ENCODE results near the gene ARIH1. TPM values are rescaled to one million over a fixed set of nuclear protein-coding genes. Genes with fewer than 3 reads are reported as not detected.

Gene ARIH1
- total and polyA plus RNA-seq, 2 experiments from 2014 or later: 30.5 to 48.6 TPM

DNA sequence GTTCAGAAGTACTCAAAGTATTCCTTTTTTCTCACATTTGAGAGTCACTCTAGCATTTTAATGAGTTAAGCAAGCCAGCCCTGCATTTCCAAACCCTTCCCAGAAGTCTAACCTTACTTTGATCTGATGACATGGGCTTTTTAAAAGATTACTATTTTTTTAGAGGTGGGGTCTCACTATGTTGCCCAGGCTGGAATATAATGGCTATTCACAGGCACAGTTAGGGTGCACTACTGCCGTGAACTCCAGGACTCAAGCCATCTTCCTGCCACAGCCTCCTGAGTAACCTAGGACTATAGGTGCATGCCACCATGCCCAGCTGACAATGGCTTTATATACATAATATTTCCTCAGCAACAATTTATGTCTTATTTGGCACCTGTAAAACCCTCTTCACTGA, 116.3 kb downstream of the ARIH1 start:
- no peak overlapping the region for H3K27ac Mint-ChIP-seq
- Histone ChIP-seq H2AFZ (no peak overlapping the region), H3F3A (replicated peaks; ENCODE audit: low read depth) (no peaks in the 10 kb centered on the region), H3K9me2 (ENCODE audit: insufficient read depth) (no peaks in the 10 kb centered on the region), H3K27ac (ENCODE audit: low read depth) (no peak overlapping the region), H4K20me1 (replicated peaks; ENCODE audit: insufficient read depth) (no peaks in the 10 kb centered on the region; the same call in 1 of the 2 replicates), H3K79me2 (replicated peaks; ENCODE audit: insufficient read depth) (no peaks in the 10 kb centered on the region), H3K4me3 (no peak overlapping the region), H3K4me1 (ENCODE audit: insufficient read depth) (no peaks in the 10 kb centered on the region; the same call in 1 of the 2 replicates), H3K36me3 (ENCODE audit: insufficient read depth) (0 out of 2 replicates have a peak, but pooled peaks cover 4% of the 10 kb centered on the region), H3K4me2 (no peak overlapping the region), H3K27me3 (ENCODE audit: insufficient read depth) (no peaks in the 10 kb centered on the region)
- ATAC-seq: no peak
- DNase-seq (ENCODE audit: low spot score): no peak
- H3K27me3 Mint-ChIP-seq (ENCODE audit: insufficient read depth, low read depth, poor library complexity): peaks cover 2% of the 10 kb centered on the region
- no peaks in the 10 kb centered on the region for H3K36me3 Mint-ChIP-seq (ENCODE audit: low read depth)
- no peaks in the 10 kb centered on the region; the same call in 2 of the 3 replicates for H3K4me1 Mint-ChIP-seq
- no peaks in the 10 kb centered on the region for H3K9me3 Mint-ChIP-seq
- TF ChIP-seq, protein P1, sequence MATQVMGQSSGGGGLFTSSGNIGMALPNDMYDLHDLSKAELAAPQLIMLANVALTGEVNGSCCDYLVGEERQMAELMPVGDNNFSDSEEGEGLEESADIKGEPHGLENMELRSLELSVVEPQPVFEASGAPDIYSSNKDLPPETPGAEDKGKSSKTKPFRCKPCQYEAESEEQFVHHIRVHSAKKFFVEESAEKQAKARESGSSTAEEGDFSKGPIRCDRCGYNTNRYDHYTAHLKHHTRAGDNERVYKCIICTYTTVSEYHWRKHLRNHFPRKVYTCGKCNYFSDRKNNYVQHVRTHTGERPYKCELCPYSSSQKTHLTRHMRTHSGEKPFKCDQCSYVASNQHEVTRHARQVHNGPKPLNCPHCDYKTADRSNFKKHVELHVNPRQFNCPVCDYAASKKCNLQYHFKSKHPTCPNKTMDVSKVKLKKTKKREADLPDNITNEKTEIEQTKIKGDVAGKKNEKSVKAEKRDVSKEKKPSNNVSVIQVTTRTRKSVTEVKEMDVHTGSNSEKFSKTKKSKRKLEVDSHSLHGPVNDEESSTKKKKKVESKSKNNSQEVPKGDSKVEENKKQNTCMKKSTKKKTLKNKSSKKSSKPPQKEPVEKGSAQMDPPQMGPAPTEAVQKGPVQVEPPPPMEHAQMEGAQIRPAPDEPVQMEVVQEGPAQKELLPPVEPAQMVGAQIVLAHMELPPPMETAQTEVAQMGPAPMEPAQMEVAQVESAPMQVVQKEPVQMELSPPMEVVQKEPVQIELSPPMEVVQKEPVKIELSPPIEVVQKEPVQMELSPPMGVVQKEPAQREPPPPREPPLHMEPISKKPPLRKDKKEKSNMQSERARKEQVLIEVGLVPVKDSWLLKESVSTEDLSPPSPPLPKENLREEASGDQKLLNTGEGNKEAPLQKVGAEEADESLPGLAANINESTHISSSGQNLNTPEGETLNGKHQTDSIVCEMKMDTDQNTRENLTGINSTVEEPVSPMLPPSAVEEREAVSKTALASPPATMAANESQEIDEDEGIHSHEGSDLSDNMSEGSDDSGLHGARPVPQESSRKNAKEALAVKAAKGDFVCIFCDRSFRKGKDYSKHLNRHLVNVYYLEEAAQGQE (IDR thresholded peaks at IDR 0.05; ENCODE audit: unreplicated experiment): no peak
- TF ChIP-seq JUNB (IDR thresholded peaks at IDR 0.05; ENCODE audit: unreplicated experiment) (no peak), EZH2 (IDR thresholded peaks at IDR 0.05; ENCODE audit: low read depth, unreplicated experiment) (no peak), NANOG (IDR thresholded peaks at IDR 0.05; ENCODE audit: borderline replicate concordance) (no peak)
- TF ChIP-seq, protein P2, sequence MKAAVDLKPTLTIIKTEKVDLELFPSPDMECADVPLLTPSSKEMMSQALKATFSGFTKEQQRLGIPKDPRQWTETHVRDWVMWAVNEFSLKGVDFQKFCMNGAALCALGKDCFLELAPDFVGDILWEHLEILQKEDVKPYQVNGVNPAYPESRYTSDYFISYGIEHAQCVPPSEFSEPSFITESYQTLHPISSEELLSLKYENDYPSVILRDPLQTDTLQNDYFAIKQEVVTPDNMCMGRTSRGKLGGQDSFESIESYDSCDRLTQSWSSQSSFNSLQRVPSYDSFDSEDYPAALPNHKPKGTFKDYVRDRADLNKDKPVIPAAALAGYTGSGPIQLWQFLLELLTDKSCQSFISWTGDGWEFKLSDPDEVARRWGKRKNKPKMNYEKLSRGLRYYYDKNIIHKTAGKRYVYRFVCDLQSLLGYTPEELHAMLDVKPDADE (IDR thresholded peaks at IDR 0.05): no peak
- H3K4me3 Mint-ChIP-seq: no peak overlapping the region

DNA sequence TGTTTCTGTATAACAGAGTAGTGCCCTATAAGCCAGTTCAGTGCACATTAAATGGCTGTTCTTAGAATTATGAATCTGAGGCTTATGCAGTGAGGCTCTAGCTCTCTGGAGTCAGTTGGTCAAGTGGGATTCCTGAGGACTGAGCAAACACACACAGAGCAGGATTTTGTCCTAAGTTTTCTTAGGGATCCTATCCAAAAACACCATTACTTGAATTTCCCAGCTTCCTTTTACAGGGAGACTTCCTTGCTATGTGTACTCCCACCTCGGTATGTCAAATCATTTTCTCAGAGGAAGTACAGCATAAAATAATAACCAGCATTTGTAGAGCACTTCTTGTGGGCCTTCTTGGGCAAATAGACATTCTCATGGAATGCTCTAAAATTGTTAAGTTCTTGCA, 117.2 kb downstream of the ARIH1 start:
- Histone ChIP-seq H3K4me3 (no peak overlapping the region), H2AFZ (no peak overlapping the region), H3K27ac (ENCODE audit: low read depth) (no peak overlapping the region), H3K9me2 (ENCODE audit: insufficient read depth) (no peaks in the 10 kb centered on the region), H3F3A (replicated peaks; ENCODE audit: low read depth) (no peaks in the 10 kb centered on the region), H3K4me2 (no peak overlapping the region), H3K27me3 (ENCODE audit: insufficient read depth) (no peaks in the 10 kb centered on the region), H3K4me1 (ENCODE audit: insufficient read depth) (no peaks in the 10 kb centered on the region), H3K79me2 (replicated peaks; ENCODE audit: insufficient read depth) (no peaks in the 10 kb centered on the region), H4K20me1 (replicated peaks; ENCODE audit: insufficient read depth) (no peaks in the 10 kb centered on the region; the same call in 1 of the 2 replicates), H3K36me3 (ENCODE audit: insufficient read depth) (no peaks in the 10 kb centered on the region)
- peaks cover 2% of the 10 kb centered on the region for H3K27me3 Mint-ChIP-seq (ENCODE audit: insufficient read depth, low read depth, poor library complexity)
- H3K4me1 Mint-ChIP-seq: no peaks in the 10 kb centered on the region
- no peaks in the 10 kb centered on the region for H3K36me3 Mint-ChIP-seq (ENCODE audit: low read depth)
- H3K4me3 Mint-ChIP-seq: no peak overlapping the region
- no peak; the same call in 2 of the 3 replicates for ATAC-seq
- H3K27ac Mint-ChIP-seq: no peak overlapping the region
- no peak for DNase-seq (ENCODE audit: low spot score)
- H3K9me3 Mint-ChIP-seq: no peaks in the 10 kb centered on the region
- TF ChIP-seq, protein P3, sequence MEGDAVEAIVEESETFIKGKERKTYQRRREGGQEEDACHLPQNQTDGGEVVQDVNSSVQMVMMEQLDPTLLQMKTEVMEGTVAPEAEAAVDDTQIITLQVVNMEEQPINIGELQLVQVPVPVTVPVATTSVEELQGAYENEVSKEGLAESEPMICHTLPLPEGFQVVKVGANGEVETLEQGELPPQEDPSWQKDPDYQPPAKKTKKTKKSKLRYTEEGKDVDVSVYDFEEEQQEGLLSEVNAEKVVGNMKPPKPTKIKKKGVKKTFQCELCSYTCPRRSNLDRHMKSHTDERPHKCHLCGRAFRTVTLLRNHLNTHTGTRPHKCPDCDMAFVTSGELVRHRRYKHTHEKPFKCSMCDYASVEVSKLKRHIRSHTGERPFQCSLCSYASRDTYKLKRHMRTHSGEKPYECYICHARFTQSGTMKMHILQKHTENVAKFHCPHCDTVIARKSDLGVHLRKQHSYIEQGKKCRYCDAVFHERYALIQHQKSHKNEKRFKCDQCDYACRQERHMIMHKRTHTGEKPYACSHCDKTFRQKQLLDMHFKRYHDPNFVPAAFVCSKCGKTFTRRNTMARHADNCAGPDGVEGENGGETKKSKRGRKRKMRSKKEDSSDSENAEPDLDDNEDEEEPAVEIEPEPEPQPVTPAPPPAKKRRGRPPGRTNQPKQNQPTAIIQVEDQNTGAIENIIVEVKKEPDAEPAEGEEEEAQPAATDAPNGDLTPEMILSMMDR (conservative IDR thresholded peaks at IDR 0.05; ENCODE audit: low read depth in 2 of 2): no peak
- TF ChIP-seq POLR2AphosphoS5 (IDR thresholded peaks at IDR 0.05; ENCODE audit: low read depth) (no peak), EZH2phosphoT487 (IDR thresholded peaks at IDR 0.05; ENCODE audit: unreplicated experiment) (no peak), EZH2 (IDR thresholded peaks at IDR 0.05; ENCODE audit: low read depth, unreplicated experiment) (no peak), ZNF114 (CRISPR knock-in tag; IDR thresholded peaks at IDR 0.05) (no peak), CREB1 (CRISPR knock-in tag; IDR thresholded peaks at IDR 0.05; ENCODE audit: low read depth) (no peak), NANOG (IDR thresholded peaks at IDR 0.05; ENCODE audit: borderline replicate concordance) (no peak), JUNB (IDR thresholded peaks at IDR 0.05; ENCODE audit: unreplicated experiment) (no peak), ZNF331 (CRISPR knock-in tag; IDR thresholded peaks at IDR 0.05; ENCODE audit: low read depth) (no peak), STAT1 (IDR thresholded peaks at IDR 0.05; ENCODE audit: unreplicated experiment) (no peak)
- TF ChIP-seq, protein P1 (IDR thresholded peaks at IDR 0.05; ENCODE audit: unreplicated experiment): no peak
- TF ChIP-seq, protein P2 (IDR thresholded peaks at IDR 0.05): no peak
